Right lobe of liver (tissue), 6 donors: ENCODE results near the gene GPC6. TPM values are rescaled to one million over a fixed set of nuclear protein-coding genes. Genes with fewer than 3 reads are reported as not detected.

Source experiments
- ATAC-seq, 4 donors: fragments of 200-7000 bp; cut with Tn5 transposase; one replicate each; pipeline ENCODE4 v1.9.1; 2020; ENCODE audit warnings: mild to moderate bottlenecking in 4 of 4, moderate library complexity in 4 of 4
- DNase-seq, 3 donors: peaks; one replicate each; pipeline ENCODE4 v3.0.0-alpha.2; 2020
- H3K27ac ChIP-seq, 3 donors: fragments of 200-600 bp; one replicate each; pipeline ENCODE4 v1.8.0; 2022
- H3K27me3 ChIP-seq, 2 donors: fragments of 200-600 bp; one replicate each; pipeline ENCODE4 v1.8.0; 2022
- H3K36me3 ChIP-seq, 4 donors: fragments of 200-600 bp; sonication (generic) in 1 of 4; one replicate each; pipeline versions ENCODE4 v1.5.1 to v1.8.0; 2017 to 2022; ENCODE audit warnings: control low read depth in 1 of 4
- H3K4me1 ChIP-seq, 4 donors: fragments of 200-600 bp; sonication (generic) in 1 of 4; one replicate each; pipeline versions ENCODE4 v1.5.1 to v1.8.0; 2017 to 2022; ENCODE audit warnings: control low read depth in 1 of 4
- H3K4me3 ChIP-seq, 3 donors: fragments of 200-600 bp; one replicate each; pipeline ENCODE4 v1.8.0; 2022
- H3K9me3 ChIP-seq, 4 donors: fragments of 200-600 bp; sonication (generic) in 1 of 4; one replicate each; pipeline versions ENCODE4 v1.5.1 to v1.8.0; 2017 to 2022; ENCODE audit warnings: control low read depth in 1 of 4
- POLR2A ChIP-seq: fragments of 450-650 bp; IDR thresholded peaks from one replicate; pipeline ENCODE4 v1.6.1; 2017; ENCODE audit warnings: antibody characterized with exemption, mild to moderate bottlenecking
- WGBS: methylation state at CpG from one replicate; pipeline ENCODE4 v1.1.6; 2018; ENCODE audit warnings: low coverage, low lambda C conversion rate; ENCODE audit not compliant: insufficient coverage; ENCODE audit errors: missing lambda C conversion rate; 5-methylcytosine and 5-hydroxymethylcytosine counted together
- intact Hi-C, 2 donors: fragments of 100-400 bp; cut with DNase I; formaldehyde crosslinking; loops; one replicate each; pipeline versions ENCODE4 v1.11.2 to v1.14.1; 2022
- total RNA-seq, 6 experiments: library from RNA; depleted of rRNA in 2 of 6; stranded (reverse); fragments of >200 nt in 2 of 6; fragmentation: NEBNext Ultra II Directional in 3 of 6; extraction: Animal tissue kit (Norgen Biotek cat#: 25700) in 3 of 6; gene quantifications; one replicate each; pipeline versions ENCODE4 v1.1.0 to v1.2.4, GENCODE V29; 2016 to 2023
- TF ChIP-seq, protein P1 (sequence below), 4 donors: fragments of 200-600 bp in 3 of 4; fragments of 450-650 bp in 1 of 4; IDR thresholded peaks; one replicate each; pipeline versions ENCODE4 v1.5.1 to v1.8.0; 2016 to 2022; ENCODE audit warnings: antibody characterized with exemption in 4 of 4, mild to moderate bottlenecking in 2 of 4
- donor health status: DM: no; HTN: yes; CAD: no.
- donor health status: DM: no; HTN: no; CAD: no.
- donor health status: DM: no; HTN: no; CAD: no.
- donor health status: DM: no; HTN: yes; CAD: no.
- donor health status: DM: no; HTN: yes; CAD: no.

Gene GPC6
- total RNA-seq, 6 experiments from 2014 or later, result 18.6 to 30.1 (median 20.2) TPM

DNA sequence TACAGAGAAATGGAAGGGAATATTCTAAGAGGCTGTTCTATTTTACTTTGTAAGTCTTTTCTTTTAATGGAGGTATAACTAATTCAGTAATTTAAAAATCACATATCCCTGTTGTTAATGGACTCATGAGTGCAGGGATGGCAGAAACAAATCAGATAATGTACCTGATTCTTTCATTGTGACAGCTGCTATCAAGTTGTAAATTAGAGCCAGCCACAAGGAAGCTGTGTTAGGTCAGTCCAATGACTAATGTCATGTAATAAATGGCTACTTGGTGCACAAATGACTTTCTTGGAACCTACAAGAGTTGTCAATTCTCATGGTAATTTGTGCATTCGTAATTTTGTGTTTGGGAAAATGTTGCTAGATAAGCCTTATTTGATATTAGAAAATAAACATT is 806.5 kb downstream of the GPC6 start:
- Histone ChIP-seq H3K27ac (no peak overlapping the region), H3K4me3 (no peak overlapping the region), H3K4me1 (no peaks in the 10 kb centered on the region), H3K27me3 (no peaks in the 10 kb centered on the region), H3K9me3 (no peaks in the 10 kb centered on the region), H3K36me3 (no peaks in the 10 kb centered on the region)
- intact Hi-C loops, result no loop called here
- TF ChIP-seq POLR2A, result no peak
- TF ChIP-seq, protein P1, sequence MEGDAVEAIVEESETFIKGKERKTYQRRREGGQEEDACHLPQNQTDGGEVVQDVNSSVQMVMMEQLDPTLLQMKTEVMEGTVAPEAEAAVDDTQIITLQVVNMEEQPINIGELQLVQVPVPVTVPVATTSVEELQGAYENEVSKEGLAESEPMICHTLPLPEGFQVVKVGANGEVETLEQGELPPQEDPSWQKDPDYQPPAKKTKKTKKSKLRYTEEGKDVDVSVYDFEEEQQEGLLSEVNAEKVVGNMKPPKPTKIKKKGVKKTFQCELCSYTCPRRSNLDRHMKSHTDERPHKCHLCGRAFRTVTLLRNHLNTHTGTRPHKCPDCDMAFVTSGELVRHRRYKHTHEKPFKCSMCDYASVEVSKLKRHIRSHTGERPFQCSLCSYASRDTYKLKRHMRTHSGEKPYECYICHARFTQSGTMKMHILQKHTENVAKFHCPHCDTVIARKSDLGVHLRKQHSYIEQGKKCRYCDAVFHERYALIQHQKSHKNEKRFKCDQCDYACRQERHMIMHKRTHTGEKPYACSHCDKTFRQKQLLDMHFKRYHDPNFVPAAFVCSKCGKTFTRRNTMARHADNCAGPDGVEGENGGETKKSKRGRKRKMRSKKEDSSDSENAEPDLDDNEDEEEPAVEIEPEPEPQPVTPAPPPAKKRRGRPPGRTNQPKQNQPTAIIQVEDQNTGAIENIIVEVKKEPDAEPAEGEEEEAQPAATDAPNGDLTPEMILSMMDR (IDR thresholded peaks at IDR 0.05), result no peak
- DNase-seq, result no peak
- 100% methylated on average over 1 of the region's 1 CpG for WGBS
- no peak for ATAC-seq

DNA sequence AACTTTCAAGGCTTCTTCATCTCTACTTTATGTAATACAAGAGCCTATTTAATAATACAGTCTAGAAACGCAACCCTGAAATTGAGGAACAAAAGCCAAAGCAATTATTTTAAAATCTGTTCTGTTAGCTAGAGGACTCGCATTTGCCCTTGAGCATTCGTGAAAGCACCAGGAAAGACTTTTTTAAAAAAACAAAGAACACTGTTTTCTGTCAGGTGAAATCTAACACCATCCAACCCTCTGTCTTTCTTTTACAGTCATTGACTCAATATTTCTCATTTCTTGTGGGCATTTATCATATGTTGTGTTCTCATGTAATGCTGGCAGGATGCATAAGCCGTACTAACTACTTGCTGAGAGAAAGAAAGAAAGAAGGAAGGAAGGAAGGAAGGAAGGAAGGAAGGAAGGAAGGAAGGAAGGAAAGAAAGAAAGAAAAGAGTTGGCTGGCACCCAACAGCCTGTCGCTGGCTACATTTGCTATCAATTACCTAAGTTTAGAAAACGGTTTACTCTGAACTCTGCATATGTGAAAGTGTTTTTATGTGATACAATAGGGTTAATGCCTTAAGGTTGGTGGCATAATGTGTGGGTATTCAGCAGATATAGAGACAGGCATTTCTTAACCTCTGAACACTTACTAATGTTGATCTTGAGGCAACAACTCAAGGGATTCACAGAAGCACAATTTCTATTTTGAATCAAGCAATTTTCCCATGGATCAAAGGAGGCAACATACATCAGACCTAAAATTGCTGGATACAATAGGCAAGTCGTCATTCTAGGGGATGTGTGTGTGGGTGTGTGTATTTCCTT is 807.4 kb downstream of the GPC6 start:
- DNase-seq, result no peak
- Histone ChIP-seq H3K4me3 (no peak overlapping the region), H3K4me1 (no peaks in the 10 kb centered on the region), H3K27me3 (no peaks in the 10 kb centered on the region), H3K36me3 (no peaks in the 10 kb centered on the region), H3K27ac (no peak overlapping the region), H3K9me3 (no peaks in the 10 kb centered on the region)
- no peak for TF ChIP-seq POLR2A
- TF ChIP-seq, protein P1 (IDR thresholded peaks at IDR 0.05), result no peak
- intact Hi-C loops, result no loop called here
- ATAC-seq, result no peak
- 74% methylated on average over 7 of the region's 7 CpGs for WGBS

DNA sequence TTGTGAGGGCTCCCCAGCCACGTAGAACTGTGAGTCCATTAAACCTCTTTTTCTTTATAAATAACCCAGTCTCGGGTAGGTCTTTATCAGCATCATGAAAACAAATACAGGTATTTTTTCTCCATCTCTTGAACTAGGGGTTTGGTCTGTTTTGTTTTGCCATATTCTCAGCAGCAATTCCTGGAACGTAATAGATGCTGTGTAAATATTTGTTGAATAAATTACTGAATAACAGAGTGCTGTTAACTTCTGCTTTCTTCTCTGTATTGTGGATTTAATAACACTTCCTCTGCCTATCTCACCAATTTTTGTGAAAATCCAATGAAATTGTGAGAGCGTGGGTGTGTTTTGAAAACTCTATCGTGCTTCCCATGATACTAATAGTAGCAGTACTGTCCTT is 823.4 kb downstream of the GPC6 start:
- DNase-seq (no peak), ATAC-seq (peak in 2 of 4 donors; percentile 75 to 80)
- Histone ChIP-seq H3K9me3 (no peaks in the 10 kb centered on the region), H3K36me3 (no peaks in the 10 kb centered on the region), H3K27ac (no peak overlapping the region), H3K27me3 (no peaks in the 10 kb centered on the region), H3K4me1 (peaks cover 0 to 6% (median 2%) of the 10 kb centered on the region in 4 donors), H3K4me3 (no peak overlapping the region)
- 39% methylated on average over 5 of the region's 5 CpGs for WGBS
- TF ChIP-seq POLR2A, result no peak
- TF ChIP-seq, protein P1 (IDR thresholded peaks at IDR 0.05), result no peak
- intact Hi-C loops, result no loop called here

DNA sequence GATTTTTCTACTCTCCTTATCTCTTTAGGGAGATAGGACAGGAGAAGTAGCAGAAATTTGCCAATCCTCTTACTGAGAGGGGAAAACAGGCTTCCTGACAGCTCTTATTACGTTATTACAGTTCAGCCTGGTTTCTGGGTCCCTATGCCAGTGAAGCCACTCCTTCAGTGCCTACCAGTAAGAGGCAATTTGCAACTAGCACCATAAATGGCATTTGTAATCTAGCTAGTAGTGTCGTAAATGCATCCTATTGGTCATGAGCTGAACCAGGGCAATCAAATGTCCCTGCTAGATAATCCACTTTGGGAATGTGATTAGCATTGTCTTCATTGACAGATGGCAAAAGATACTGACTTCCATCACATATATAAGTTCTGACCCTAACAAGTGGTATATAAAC is 824.1 kb downstream of the GPC6 start:
- intact Hi-C loops, result no loop called here
- H3K27ac ChIP-seq, result no peak overlapping the region
- H3K4me3 ChIP-seq, result no peak overlapping the region

More for the DNA sequence above, 824.1 kb downstream of the GPC6 start:
- DNase-seq (no peak), ATAC-seq (no peak)
- Histone ChIP-seq H3K4me1 (peaks cover 0 to 6% (median 2%) of the 10 kb centered on the region in 4 donors), H3K36me3 (no peaks in the 10 kb centered on the region), H3K27me3 (no peaks in the 10 kb centered on the region), H3K9me3 (no peaks in the 10 kb centered on the region)
- 64% methylated on average over 2 of the region's 2 CpGs for WGBS
- TF ChIP-seq, protein P1 (IDR thresholded peaks at IDR 0.05), result no peak
- no peak for TF ChIP-seq POLR2A
